Liver (tissue), 3 donors: ENCODE results near the gene PITX2.

Source experiments
- CTCF ChIP-seq: fragments of 150-350 bp; IDR thresholded peaks from 2 replicates; pipeline ENCODE4 v1.5.1; 2017; ENCODE audit warnings: improper control_type of control experiment, low read depth, low read length; ENCODE audit not compliant: missing input control
- EGR1 ChIP-seq, 2 donors: IDR thresholded peaks; 2 replicates each; pipeline ENCODE4 v1.6.1; 2016 to 2018; ENCODE audit warnings: antibody characterized with exemption in 2 of 2, low read depth in 2 of 2
- FOXA1 ChIP-seq: IDR thresholded peaks from 2 replicates; pipeline ENCODE4 v1.6.1; 2016; ENCODE audit warnings: antibody characterized with exemption
- RAD21 ChIP-seq, 2 donors: IDR thresholded peaks; 2 replicates each; pipeline ENCODE4 v1.6.1; 2016; ENCODE audit warnings: antibody characterized with exemption in 2 of 2, mild to moderate bottlenecking in 2 of 2
- SP1 ChIP-seq: IDR thresholded peaks from 2 replicates; pipeline ENCODE4 v1.6.1; 2018; ENCODE audit warnings: antibody characterized with exemption, mild to moderate bottlenecking
- TF ChIP-seq, protein P1 (sequence below): IDR thresholded peaks from 2 replicates; pipeline ENCODE4 v1.6.1; 2016; ENCODE audit warnings: antibody characterized with exemption, mild to moderate bottlenecking
- donor health status: healthy.
- donor health status: healthy.

DNA sequence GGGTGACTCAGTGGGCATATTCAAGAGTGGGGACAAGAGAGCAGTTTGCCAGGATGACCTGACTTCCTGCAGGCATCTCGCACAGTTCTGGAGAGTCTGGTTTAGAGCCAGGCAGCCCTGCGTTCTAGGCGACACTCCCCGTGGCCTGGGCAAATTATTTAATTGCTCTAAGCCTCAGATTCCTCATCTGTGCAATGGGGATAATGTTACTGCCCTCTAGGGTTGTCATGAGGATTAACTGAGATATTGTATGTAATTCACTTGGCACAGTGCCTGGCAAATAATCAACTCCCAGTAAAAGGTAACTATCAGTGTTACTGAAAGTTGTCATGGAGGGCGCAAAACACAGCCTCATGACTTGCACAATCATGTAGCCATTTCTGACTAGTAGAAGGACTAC is 48.8 kb upstream of the PITX2 start:
- TF ChIP-seq CTCF (no peak), RAD21 (IDR thresholded peaks at IDR 0.05) (no peak), EGR1 (IDR thresholded peaks at IDR 0.05; ENCODE audit: low read depth in 2 of 2) (no peak), FOXA1 (no peak), SP1 (no peak)
- TF ChIP-seq, protein P1, sequence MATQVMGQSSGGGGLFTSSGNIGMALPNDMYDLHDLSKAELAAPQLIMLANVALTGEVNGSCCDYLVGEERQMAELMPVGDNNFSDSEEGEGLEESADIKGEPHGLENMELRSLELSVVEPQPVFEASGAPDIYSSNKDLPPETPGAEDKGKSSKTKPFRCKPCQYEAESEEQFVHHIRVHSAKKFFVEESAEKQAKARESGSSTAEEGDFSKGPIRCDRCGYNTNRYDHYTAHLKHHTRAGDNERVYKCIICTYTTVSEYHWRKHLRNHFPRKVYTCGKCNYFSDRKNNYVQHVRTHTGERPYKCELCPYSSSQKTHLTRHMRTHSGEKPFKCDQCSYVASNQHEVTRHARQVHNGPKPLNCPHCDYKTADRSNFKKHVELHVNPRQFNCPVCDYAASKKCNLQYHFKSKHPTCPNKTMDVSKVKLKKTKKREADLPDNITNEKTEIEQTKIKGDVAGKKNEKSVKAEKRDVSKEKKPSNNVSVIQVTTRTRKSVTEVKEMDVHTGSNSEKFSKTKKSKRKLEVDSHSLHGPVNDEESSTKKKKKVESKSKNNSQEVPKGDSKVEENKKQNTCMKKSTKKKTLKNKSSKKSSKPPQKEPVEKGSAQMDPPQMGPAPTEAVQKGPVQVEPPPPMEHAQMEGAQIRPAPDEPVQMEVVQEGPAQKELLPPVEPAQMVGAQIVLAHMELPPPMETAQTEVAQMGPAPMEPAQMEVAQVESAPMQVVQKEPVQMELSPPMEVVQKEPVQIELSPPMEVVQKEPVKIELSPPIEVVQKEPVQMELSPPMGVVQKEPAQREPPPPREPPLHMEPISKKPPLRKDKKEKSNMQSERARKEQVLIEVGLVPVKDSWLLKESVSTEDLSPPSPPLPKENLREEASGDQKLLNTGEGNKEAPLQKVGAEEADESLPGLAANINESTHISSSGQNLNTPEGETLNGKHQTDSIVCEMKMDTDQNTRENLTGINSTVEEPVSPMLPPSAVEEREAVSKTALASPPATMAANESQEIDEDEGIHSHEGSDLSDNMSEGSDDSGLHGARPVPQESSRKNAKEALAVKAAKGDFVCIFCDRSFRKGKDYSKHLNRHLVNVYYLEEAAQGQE, result no peak
